GM19397 (cell line): ENCODE data around the gene ZMIZ1.
A peak's percentile ranks its signal among the peaks of the same experiment; 100 is the strongest.

Experiments used
- ATAC-seq: cut with Tn5 transposase; IDR thresholded peaks from one replicate; pipeline ENCODE4 v1.9.1; 2021; ENCODE audit warnings: mild to moderate bottlenecking, moderate library complexity; ENCODE audit not compliant: unreplicated experiment

The ZMIZ1 gene

DNA sequence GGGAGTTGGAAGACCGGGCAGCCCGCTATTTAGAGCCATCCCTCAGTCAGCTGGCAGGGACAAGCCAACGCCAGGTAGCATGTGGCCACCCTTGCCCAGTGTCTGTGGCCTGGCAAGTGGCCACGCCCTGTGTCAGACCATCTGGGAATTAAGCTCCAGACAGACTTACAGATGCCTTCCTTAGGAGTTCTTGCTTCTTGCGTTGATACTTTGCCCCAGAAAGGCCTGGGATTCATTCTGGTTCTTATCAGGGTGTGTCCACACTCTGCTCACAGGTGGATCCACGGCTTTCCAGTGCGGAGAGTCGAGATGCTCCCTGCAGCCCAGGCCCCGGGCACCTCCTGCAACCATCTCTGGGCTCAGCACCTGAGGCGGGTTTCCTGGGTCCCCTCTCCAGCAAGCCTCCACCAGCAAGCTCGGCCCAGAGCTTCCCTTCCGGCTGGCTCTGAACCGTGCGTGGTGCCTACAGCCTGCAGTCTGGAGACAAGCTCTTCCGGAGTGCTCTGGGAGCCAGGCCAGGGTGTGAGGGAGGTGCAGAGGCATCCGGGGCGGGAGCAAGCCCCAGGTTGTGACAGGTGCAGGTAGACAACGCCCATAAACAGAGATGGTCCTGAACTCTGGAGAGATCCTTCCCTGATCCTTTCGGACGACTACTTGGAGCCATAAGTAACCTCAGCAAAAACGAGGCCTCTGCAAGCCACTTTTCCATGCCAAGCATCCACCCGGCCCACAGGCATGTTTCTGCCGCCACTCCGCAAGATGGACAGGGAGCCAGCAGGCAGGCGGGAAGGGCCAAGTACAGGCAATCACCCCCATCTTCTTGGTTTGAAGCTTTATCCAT, 246.2 kb downstream of the ZMIZ1 start:
- ATAC-seq: no peak

DNA sequence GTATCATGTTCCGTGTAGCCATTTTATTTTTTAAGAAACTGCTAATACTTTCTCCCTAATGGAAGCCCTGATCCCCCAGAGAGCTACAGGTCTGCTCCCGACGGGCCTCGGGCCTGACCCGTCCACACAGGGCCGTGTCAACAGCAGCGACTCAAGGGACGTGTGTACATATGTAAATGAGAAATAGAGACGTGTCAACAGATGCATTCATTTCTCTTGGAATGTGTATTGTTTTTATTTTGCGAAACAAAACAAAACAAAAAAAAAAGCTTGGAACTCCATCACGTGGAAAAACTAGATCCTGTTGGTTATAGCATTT, 246.8 kb downstream of the ZMIZ1 start:
- ATAC-seq: no peak

DNA sequence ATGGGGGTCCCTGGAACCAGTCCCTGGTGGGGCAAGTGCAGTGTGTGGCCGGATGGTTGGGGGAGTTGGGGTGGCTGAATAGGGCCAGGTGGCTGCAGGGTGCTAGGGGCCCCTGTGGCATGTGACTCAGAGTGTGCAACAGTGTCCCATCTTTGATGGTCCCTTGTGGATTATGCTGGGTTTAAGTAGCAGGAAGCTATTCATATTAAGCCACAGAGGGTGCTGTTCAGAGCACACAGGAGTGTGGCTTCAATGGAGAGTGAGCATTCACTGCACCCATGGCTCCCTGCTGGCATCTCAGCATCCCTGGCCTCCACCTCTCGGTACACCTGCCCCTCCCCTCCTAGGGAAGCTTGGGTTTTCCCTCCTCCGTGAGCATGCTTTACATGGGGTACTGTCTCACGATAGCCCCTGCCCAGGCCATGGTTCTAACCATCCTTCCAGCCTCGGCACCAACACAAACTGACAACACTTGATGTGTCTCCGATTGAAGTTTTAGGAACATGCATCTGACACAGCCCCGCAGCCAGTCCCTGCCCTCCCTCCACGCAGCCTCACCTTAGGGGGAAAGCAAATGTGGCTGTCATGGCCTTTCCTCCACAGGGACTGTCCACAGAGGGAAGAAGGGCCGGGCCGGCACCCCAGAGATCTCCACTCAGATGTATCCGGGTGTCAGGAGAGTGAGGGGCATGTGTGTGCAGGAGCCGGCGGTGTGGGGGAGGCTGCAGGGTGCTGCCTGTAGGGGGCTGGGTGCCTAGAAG, 248.1 kb downstream of the ZMIZ1 start:
- peak; percentile 54 for ATAC-seq

DNA sequence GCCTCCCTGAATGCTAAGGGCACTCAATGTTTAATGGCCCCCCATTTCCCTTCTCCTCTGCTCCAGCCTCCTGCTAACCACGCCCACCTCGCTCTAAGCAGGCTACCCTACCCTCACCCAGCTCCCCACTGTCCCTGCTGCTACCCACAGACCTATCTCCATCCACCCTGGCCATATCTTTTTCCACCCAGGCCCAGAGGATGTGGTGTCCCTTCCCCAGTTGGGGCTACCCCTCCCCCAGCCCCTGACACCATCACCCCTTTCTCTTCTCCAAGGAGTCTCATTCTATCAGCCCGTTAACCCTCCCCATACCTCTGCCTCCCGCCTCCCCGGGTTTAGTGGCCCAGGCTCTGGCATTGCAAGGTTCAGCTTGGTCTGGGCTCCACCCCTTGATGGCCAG, 249.6 kb downstream of the ZMIZ1 start:
- no peak for ATAC-seq

DNA sequence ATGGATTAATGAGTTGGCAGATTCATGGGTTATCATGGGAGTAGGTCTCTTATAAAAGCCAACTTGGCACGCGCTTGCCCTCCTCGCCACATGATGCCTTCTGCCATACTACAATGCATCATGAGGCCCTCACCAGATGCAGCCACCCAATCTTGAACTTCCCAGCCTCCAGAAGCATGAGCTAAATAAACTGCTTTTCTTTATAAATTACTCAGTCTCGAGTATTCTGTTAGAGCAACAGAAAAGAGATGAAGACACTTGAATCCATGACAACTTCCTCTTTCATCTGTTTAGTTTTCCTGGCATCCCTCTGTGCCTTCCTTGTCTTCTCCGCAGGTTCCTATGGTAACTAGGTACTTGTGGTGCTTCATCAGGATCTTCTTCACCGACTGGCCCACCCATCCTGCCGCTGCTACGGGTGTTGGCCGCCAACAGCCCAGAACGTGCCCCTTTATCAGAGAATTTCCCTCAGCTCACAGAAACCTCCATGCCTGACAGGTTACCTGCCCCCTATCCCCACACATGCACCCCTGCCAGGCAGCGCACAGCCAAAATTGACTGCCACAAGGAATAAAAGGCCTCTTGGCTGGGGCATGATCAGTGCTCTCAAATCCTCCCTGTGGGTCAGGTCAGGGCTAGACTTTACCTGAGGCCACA, 250.5 kb downstream of the ZMIZ1 start:
- ATAC-seq: no peak

DNA sequence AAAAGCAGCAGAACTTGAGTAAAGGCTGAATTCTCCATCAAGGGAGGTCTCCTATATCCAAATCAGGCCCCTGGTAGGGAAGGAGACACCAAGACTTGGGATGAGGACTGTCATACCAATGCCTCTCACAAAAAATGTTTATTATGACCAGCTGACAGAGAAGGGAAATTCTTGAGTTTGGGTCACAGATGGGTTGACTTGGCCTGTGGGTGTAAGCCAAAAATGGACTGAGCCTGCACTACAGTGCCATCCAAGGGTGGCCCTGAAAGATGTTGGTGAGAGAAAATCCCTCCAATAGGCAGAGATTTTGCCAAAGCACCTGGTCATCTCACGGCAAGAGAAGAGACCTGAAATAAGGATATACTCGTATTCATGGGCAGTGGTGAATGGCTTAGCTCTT, 251.6 kb downstream of the ZMIZ1 start:
- no peak for ATAC-seq

DNA sequence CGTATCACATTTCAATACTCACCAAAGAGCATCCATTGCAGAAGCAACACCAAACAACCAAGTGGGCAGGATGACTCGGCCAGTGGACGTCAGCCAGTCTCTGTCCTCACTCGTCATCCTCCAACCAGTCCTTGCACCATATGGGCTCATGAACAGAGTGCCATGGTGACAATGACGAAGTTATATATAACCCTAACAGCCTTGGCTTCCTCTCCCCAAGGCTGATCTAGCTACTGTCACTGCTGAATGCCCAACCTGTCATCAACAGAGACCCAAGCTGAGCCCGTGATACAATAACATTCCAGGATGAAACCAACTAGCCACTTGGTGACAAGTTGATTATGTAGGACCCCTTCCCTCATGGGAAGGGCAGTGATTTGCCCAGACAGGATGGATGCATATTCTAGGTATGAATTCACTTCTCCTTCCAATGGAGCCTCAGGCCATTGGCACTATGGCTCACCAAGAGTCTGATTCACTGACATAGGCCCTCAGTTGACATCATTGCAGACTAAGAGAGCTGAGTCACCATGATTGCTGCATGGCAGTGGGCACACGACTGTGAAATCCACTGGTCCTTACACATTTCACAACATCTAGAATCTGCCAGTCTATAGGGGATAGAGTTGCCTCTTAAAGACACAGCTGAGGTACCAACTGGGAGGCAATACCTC, 252.2 kb downstream of the ZMIZ1 start:
- ATAC-seq: no peak

DNA sequence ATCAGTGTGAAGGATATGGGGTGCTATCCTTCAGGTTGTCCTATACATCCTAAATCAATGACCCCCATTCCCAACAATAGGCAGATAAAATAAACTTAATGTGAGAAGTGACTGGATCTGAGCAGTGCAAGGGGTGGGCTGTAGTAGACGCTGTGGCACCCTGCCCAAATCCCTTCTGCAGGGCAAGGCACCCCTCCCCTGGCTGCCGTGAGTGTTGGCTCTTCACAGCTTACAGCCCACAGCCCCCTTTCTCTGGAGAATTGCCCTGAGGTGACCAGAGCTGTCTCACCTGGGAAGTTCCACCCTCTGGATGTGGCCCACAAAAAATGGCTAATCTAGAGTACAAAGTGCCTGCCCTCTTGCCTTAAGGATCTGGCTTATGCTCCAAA, 252.7 kb downstream of the ZMIZ1 start:
- no peak for ATAC-seq

DNA sequence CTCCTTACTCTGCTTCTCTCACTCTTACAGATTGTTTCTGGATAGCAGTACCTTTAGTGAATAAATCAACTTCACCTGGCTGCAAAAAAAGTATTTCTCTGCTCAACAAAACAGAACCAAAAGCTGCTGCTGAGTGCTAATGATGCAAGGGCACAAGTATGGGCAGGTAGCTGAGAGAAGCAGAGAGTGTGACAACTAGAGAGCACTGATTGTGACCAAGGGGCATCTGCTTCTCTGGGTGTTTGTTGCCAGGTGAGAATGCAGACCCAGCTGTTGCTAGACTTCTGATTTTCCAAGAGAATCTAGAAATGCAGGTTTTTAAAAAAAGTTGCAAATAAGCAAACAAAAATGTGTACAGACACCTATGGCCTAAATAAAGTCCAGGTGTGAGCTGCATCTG, 253.2 kb downstream of the ZMIZ1 start:
- no peak for ATAC-seq

DNA sequence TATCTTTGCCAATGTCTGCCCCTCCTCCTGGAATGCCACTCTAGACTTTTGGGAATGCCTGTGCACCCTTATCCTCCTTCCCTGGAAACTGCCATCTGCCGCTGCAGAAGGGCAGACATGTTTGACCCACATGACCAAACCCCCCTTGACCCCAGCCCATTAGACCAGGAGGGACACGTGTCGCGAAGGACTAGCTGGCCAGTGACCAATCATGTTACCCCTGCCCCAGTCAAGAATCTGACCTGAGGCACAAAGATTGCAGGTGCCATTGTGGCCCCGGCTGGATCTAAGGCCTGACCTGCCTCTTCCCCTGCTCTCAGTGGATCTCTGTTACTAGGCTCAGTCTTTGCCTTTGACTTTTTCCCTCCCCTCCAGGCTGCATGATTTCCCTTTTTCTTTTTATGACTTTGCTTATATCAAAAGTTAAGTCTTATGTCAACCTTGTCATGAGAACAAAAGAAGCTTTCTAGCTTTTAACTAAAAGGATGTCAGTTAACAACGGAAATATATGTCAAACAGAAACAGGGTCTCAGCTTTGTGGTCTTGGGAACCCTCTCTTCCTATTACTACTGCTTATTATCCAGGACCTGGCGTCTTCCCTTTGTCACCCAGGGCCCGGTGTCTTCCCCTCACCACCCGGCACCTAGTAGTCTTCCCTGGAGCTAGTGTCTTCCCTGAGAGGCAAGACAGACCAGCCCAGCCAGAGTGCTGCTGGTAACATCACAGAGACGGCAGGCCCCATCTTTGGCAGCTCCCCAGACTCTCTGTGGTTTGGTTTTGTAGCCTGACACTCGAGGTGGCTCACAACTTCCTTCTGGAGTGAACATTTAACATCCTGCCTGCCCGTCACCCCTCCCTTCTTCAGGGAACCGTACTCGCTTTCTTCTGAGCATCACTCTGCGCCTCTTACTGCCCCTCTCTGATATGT, 254.1 kb downstream of the ZMIZ1 start:
- ATAC-seq: peak; percentile 43

DNA sequence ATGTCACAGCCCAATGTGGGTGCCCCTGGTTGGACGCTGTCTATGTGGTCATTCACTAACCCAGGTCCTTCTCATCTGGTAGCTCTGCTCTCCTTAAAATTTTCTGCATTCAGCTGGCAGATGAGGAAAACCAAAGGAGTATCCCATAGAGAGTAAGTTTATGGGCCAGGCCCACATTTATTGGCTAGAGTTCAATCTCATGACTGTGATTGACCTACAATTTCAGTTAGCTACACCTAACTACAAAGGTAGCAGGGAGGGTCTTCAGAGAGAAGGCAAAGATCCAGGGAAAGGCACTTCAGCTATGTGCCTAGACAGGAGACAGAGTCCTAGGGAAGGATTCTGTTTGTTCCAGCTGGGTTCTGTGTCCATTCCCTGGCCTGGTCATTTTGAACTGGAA, 254.8 kb downstream of the ZMIZ1 start:
- no peak for ATAC-seq

DNA sequence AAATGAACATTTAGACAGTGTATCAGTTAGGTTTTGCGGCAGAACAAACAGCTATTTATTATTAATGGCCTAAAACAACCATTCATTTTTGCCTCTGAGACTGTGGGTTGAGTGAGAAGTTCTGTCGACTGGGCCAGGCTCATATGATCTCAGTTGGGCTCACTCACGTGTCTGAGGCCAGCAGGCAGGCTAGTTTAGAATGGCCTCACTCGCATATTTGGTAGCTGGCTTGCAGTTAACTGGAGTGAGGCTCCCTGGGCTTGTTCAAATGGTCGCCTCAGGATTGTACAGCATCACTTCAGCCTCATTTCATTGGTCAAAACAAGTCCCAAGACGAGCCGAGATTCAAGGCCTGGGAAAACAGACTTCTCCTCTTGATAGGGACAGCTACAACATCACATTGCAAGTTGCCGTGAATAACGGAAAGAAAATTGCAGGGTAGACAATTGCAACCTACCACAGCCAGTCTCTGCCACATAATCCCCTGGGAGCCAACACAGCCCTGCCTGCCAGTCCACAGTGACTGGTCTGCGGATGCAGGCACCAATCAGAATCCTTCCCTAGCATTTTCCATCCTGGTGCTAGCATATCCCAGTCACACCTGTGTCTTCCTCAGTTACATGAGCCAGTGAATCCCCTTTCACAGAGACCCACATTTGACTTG, 255.4 kb downstream of the ZMIZ1 start:
- no peak for ATAC-seq

DNA sequence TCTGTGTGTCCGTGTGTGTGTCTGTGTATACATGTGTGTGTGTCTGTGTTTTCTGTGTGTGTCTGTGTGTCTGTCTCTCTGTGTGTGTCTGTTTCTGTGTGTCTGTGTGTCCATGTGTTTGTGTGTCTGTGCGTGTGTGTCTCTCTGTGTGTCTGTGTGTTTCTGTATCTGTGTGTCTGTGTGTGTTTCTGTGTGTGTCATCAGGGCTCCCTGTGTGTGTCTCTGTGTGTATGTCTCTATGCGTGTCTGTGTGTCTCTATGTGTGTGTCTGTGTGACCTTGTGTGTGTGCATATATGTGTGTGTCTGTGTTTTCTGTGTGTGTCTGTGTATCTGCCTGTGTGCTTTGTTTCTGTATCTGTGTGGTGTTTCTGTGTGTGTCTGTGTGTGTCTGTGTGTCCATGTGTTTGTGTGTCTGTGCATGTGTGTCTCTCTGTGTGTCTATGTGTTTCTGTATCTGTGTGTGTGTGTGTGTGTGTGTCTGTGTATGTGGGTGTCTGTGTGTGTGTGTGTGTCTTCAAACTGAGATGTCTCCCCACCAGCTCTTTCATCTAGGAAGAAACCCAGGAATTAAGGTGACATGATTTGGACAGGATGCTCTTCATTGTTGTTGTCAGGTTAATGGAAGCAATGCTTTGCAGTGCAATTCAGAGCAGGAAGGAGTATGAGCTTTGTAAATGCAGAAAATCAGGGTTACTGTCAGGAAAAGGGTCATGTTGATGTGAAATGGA, 257.8 kb downstream of the ZMIZ1 start:
- ATAC-seq: no peak

DNA sequence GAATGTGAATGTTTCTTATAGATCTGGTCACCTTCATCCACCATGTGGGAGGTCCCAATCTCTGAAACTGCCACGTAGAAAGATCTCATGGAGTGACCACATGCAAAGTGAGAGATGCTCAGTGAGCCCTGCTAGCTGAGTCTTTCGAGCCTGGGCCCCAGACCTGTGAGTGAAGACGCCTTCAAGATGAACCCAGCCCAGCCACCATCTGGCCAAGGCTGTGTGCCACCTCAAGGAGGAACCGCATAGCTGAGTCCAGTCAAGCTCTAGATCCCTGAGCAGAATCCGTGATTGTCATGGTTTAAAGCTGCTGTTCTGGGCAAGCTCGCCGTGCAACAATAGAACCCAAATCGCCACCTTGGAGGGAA, 258.3 kb downstream of the ZMIZ1 start:
- no peak for ATAC-seq

DNA sequence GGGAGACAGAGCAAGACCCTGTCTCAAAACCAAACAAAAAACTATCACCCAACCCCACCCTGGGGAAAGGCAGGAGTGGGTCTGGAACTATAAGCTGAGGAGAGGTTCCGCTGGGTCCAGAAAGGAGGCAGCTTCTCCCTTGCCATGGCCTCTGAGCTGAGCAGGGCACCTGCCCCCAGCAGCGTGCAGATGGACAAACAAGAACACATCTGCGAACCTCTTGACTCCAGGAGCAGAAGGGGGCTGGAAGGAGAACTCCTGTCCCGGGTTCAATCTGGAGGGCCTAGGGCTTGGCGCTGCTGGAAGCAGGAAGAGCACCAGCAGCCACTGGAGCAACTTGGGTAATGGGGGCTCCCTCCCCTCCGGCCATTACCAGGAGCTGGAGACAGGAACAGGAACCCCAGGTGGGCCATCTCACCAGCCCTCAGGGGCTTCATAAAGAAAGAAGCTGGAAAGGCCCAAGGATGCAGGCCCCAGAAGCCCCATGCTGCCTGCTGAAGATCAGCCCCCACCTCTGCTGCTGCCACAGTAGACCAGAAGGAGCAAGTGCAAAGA, 259.5 kb downstream of the ZMIZ1 start:
- no peak for ATAC-seq

DNA sequence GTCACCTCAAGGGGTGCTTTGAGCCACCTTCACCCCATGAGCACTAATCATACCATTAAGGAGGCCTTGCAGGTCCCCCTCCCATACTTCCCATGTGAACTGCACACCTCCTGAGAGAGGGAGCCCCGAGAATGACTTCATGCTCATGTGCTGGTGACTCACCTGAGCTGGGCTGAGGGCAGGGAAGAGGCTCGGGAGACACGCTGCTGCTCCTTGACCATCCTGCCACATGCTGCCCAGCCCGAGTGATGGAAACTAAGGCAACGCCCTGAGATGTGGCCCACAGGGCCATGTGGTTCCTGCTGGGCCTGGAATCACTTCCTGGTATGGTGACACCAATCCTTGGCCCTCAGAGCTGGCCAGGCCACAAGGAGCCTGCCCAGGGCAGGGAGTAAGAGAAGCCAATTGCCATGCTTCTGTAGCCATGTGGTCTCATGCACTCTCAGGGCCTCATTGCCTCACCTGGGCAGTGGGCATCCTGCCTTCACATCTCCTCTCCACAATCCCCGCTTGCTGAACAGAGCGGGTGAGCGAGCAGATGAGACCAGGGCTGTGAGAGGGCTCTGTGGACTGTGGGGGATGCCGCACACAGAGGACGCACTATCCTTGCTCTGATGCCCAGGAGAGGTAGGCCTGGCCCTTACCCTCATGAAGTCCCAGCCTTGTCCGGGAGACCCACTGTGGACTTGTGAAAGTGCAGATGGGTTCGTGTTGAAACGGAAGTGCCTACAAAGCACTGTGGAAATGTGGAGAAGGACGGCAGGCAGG, 260.2 kb downstream of the ZMIZ1 start:
- ATAC-seq: no peak

DNA sequence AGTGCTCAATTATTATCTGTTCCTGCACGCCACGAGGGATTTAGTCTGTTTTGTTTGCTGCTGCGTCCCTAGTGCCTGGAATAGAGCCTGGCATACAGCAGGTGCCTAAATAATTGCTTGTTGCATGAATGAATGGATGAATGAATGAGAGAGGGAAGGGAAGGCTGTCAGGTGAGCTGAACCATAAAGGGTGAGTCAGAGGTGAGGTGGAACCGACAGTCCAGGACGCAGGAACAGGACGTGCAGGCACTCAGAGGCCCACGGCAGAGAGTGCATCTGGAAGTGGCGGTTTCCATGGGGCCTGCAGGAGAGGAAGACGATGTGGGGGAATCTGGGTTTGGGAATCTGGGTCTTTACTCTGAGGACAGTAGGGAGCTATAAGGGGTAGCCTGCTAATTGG, 260.8 kb downstream of the ZMIZ1 start:
- ATAC-seq: no peak

DNA sequence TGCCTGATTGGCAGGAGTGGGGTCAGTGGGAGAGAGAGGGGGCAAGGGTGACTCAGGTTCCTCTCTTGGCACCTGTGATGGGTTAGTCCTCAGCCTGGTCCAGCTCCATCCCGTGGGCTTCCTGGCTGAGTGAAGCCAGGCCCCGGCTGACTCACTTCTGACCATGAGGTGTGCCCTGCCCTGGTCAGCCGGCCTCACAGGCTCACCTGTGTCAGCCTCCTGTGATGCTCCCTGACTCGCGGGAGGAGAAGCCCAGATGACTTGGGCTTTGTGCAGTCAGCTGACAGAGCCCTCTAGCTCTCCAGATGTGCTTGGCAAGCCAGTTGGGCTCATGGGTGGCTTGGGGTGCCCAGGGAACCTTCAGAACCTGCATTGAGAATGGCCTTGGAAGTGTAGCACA, 262.5 kb downstream of the ZMIZ1 start:
- ATAC-seq: peak; percentile 18
